OCI-LY3 (cell line): ENCODE results near the gene DEGS1.
"Not testable (repeated sequence)": the region's sequence is repeated elsewhere in the genome, so short reads cannot be mapped to it uniquely, and the experiment has no call there.

Experiments
- H2AFZ ChIP-seq: fragments of 200-600, 300-600 bp; shearing (Covaris generic); 2 replicates; pipeline ENCODE4 v1.6.0; 2014; ENCODE audit warnings: antibody characterized with exemption, low read depth, low read length
- H3K27ac ChIP-seq: fragments of 200-600, 300-600 bp; sonication (generic); 2 replicates; pipeline ENCODE4 v1.5.1; 2014; ENCODE audit warnings: mild to moderate bottlenecking, low read length, moderate library complexity, mixed read lengths
- H3K27me3 ChIP-seq: fragments of 200-600, 300-600 bp; sonication (generic); 2 replicates; pipeline ENCODE4 v1.6.1; 2014; ENCODE audit warnings: low read depth, low read length, mixed read lengths
- H3K36me3 ChIP-seq: fragments of 200-600, 300-600 bp; sonication (generic); replicated peaks from 2 replicates; pipeline ENCODE3; 2014; ENCODE audit warnings: low read depth, low read length, mixed read lengths
- H3K4me1 ChIP-seq: fragments of 300-600, 200-600 bp; sonication (generic); 2 replicates; pipeline ENCODE4 v1.6.1; 2014; ENCODE audit warnings: low read length, mixed read lengths
- H3K4me2 ChIP-seq: fragments of 200-600, 300-600 bp; sonication (generic); 2 replicates; pipeline ENCODE4 v1.6.1; 2014; ENCODE audit warnings: low read length, mixed read lengths
- H3K4me3 ChIP-seq: fragments of 300-600, 200-600 bp; sonication (generic); 2 replicates; pipeline ENCODE4 v1.5.1; 2014; ENCODE audit warnings: antibody characterized with exemption, mild to moderate bottlenecking, low read length, moderate library complexity
- H3K79me2 ChIP-seq: fragments of 300-600, 200-600 bp; shearing (Covaris generic); 2 replicates; pipeline ENCODE4 v1.6.1; 2014; ENCODE audit warnings: mild to moderate bottlenecking, low read length, mixed read lengths
- H3K9ac ChIP-seq: fragments of 300-600, 200-600 bp; shearing (Covaris generic); 2 replicates; pipeline ENCODE4 v1.6.0; 2014; ENCODE audit warnings: mild to moderate bottlenecking, low read length, moderate library complexity
- H3K9me3 ChIP-seq: fragments of 200-600, 300-600 bp; shearing (Covaris generic); 2 replicates; pipeline ENCODE4 v1.6.1; 2014; ENCODE audit warnings: low read length, mixed read lengths; ENCODE audit not compliant: insufficient read depth
- H4K20me1 ChIP-seq: fragments of 200-600, 300-600 bp; sonication (generic); 2 replicates; pipeline ENCODE4 v1.6.1; 2016; ENCODE audit warnings: low read length, mixed read lengths; ENCODE audit not compliant: insufficient read depth
- CTCF ChIP-seq: fragments of 200-600, 300-600 bp; sonication (generic); IDR thresholded peaks from 2 replicates; pipeline ENCODE4 v1.5.1; 2014; ENCODE audit warnings: antibody characterized with exemption, low read length, low read depth
- EZH2phosphoT487 ChIP-seq: fragments of 200-600 bp; shearing (Covaris generic); IDR thresholded peaks from 2 replicates; pipeline ENCODE4 v1.6.1; 2018; ENCODE audit warnings: antibody characterized with exemption, mixed run types, low read depth

Gene DEGS1

DNA sequence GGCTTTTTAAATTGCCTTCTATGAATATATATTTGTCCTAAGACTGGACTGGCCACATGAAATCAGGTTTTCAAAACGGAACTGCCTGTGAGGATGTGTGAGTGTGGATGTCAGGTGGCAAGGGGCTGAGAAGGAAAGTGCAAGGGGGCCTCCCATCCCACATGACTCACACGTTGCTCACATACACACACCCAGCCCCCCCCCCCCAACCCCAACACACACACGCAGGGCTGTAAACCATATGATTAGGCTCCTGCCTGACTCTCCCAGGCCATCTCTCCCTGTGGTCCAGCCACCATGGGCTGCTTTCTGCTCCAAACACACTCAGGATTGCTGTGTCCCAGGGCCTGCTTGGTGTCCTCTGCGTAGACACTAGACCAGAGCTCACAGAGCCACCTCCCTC, 22.4 kb downstream of the DEGS1 start:
- Histone ChIP-seq H3K27ac (peak overlapping the region; percentile 46), H3K4me3 (peak overlapping the region; percentile 39; the same call in 1 of the 2 replicates), H3K79me2 (no peaks in the 10 kb centered on the region), H3K36me3 (no peaks in the 10 kb centered on the region), H3K4me2 (peak overlapping the region; percentile 43), H3K27me3 (no peaks in the 10 kb centered on the region), H4K20me1 (no peaks in the 10 kb centered on the region), H2AFZ (0 out of 2 replicates have a peak overlapping the region, but pooled peaks have one; percentile 5), H3K9me3 (no peaks in the 10 kb centered on the region), H3K4me1 (peaks cover 58% of the 10 kb centered on the region), H3K9ac (peak overlapping the region; percentile 7; the same call in 1 of the 2 replicates)
- TF ChIP-seq CTCF, result no peak
- no peak for TF ChIP-seq EZH2phosphoT487

- H3K4me1 ChIP-seq, result peaks cover 58% of the 10 kb centered on the region
- H3K9ac ChIP-seq, result peak overlapping the region; percentile 7; the same call in 1 of the 2 replicates
- peak overlapping the region; percentile 46 for H3K27ac ChIP-seq
- not testable (repeated sequence) for H4K20me1 ChIP-seq, H3K27me3 ChIP-seq, H3K79me2 ChIP-seq, H3K9me3 ChIP-seq, H3K36me3 ChIP-seq
- 0 out of 2 replicates have a peak overlapping the region, but pooled peaks have one; percentile 6 for H3K4me3 ChIP-seq
- H3K4me2 ChIP-seq, result peak overlapping the region; percentile 43
- 0 out of 2 replicates have a peak overlapping the region, but pooled peaks have one; percentile 5 for H2AFZ ChIP-seq
Observed at GRCh38 chr1:224205931-224206538, 23.0 kb downstream of the DEGS1 start.

GRCh38 chr1:224211206-224211962, 28.3 kb downstream of the DEGS1 start:
- Histone ChIP-seq H3K4me2 (no peak overlapping the region), H3K9me3 (no peaks in the 10 kb centered on the region), H3K27me3 (no peaks in the 10 kb centered on the region), H3K79me2 (no peaks in the 10 kb centered on the region), H2AFZ (no peak overlapping the region), H3K36me3 (no peaks in the 10 kb centered on the region), H3K4me1 (peaks cover 37% of the 10 kb centered on the region), H3K4me3 (no peak overlapping the region), H4K20me1 (no peaks in the 10 kb centered on the region), H3K27ac (no peak overlapping the region), H3K9ac (no peak overlapping the region)
- TF ChIP-seq EZH2phosphoT487 (no peak), CTCF (no peak)

DNA sequence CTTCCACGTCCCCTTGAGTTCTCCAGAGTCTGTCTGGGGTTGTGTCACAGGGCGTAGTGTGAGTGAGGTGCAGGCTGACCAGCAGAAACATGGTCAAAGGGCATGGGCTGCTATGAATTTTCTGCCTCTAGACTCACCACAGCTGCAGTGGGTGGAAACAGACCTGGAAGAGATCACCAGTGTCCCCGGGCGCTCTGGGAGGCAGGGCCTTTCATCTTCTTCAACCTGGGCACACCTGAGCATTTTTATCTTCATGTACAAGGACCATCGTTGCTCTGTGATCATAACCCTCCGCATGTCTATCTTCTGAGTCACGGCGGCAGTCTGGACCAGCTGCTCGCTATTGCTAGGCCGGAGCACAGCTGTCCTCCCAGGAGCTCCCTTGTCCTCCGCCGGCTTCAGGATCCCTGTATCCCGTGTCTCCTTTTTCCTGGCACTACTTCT, 29.6 kb downstream of the DEGS1 start:
- no peaks in the 10 kb centered on the region for H3K36me3 ChIP-seq
- no peak overlapping the region for H3K27ac ChIP-seq
- peaks cover 32% of the 10 kb centered on the region for H3K4me1 ChIP-seq
- no peak overlapping the region for H2AFZ ChIP-seq
- TF ChIP-seq EZH2phosphoT487 (no peak), CTCF (no peak)
- no peak overlapping the region for H3K4me2 ChIP-seq
- H3K79me2 ChIP-seq, result no peaks in the 10 kb centered on the region
- no peak overlapping the region for H3K9ac ChIP-seq
- H3K4me3 ChIP-seq, result no peak overlapping the region
- H4K20me1 ChIP-seq, result no peaks in the 10 kb centered on the region
- no peaks in the 10 kb centered on the region for H3K27me3 ChIP-seq
- H3K9me3 ChIP-seq, result no peaks in the 10 kb centered on the region
